Measurements from ENCODE around the gene SRGAP2B. TPM values are rescaled to one million over a fixed set of nuclear protein-coding genes. Genes with fewer than 3 reads are reported as not detected.
"Not testable (repeated sequence)": the region's sequence is repeated elsewhere in the genome, so short reads cannot be mapped to it uniquely, and the experiment has no call there.

SRGAP2B gene
- total RNA-seq, 2 donors from 2014 or later, result 16.2 to 22.5 TPM

DNA sequence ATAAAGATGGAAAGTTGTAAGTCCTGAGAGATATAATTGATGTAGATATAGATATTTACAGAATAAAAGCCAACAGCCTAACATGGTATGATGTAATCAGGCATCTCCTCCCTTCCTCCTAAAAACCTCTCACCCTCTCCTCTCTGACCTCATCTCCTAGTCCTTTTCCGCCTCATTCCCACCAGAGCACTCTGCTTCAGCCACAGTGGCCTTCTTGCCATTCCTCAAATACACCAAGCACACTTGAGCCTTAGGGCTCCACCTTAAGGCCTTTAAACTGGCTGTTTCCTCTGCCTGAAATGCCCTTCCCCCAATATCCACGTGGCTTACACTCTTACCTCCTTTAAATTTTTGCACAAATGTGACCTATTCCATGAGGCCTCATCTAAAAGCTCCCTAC lies 75.4 kb downstream of the SRGAP2B start:
- H3K27ac ChIP-seq; ATAC-seq (ENCODE audit: insufficient number of reproducible peaks, low FRiP score, low read depth); H3K36me3 ChIP-seq; H3K4me3 ChIP-seq; H3K9me3 ChIP-seq; DNase-seq (ENCODE audit: low spot score); H3K4me1 ChIP-seq (ENCODE audit: control insufficient read depth in 1 of 2, low read depth in 2 of 2); H3K27me3 ChIP-seq (replicated peaks; ENCODE audit: insufficient read depth): not testable (repeated sequence)

DNA sequence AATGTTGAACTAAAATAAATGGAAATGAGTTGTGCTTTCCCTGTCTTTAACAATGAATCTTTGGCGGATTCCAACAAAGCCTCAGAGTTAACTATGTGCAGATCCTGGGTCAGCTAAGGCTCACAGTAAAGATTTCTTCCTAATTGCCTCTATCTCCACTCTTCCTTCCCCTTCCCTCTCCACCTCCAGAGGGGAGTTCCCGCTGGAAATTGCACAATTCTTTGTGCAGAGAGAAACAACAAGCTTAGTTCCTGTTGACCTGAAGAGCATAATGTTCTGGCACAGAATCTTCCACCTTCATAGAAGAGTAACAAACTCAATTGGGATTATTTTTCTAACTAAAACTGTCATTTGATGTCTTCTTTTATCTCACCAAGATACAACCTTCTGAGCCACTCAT lies 77.4 kb downstream of the SRGAP2B start:
- ATAC-seq (ENCODE audit: insufficient number of reproducible peaks, low FRiP score, low read depth); H3K27ac ChIP-seq; H3K4me1 ChIP-seq (ENCODE audit: control insufficient read depth in 1 of 2, low read depth in 2 of 2); H3K27me3 ChIP-seq (replicated peaks; ENCODE audit: insufficient read depth); H3K9me3 ChIP-seq; H3K4me3 ChIP-seq; H3K36me3 ChIP-seq; DNase-seq (ENCODE audit: low spot score): not testable (repeated sequence)

DNA sequence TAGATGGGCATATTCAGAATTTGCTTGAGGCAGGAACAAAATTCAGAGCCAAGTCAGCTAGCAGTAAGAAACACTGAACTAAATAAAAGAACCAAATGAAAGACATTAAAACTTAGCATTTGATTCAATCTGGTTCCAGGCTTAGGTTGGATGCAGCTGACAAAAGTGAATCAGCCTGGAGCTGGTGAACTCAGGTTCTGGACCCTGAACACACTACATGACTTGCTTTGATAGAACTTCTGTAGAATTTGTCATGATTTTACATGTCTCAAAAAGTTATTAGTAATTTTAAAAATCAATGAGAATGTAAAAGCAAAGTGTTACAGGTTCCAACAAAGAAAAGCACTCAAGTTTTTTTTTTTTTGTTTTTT lies 78.7 kb downstream of the SRGAP2B start:
- H3K36me3 ChIP-seq; H3K27ac ChIP-seq; ATAC-seq (ENCODE audit: insufficient number of reproducible peaks, low FRiP score, low read depth); H3K4me3 ChIP-seq; H3K9me3 ChIP-seq; H3K27me3 ChIP-seq (replicated peaks; ENCODE audit: insufficient read depth); H3K4me1 ChIP-seq (ENCODE audit: control insufficient read depth in 1 of 2, low read depth in 2 of 2); DNase-seq (ENCODE audit: low spot score): not testable (repeated sequence)

DNA sequence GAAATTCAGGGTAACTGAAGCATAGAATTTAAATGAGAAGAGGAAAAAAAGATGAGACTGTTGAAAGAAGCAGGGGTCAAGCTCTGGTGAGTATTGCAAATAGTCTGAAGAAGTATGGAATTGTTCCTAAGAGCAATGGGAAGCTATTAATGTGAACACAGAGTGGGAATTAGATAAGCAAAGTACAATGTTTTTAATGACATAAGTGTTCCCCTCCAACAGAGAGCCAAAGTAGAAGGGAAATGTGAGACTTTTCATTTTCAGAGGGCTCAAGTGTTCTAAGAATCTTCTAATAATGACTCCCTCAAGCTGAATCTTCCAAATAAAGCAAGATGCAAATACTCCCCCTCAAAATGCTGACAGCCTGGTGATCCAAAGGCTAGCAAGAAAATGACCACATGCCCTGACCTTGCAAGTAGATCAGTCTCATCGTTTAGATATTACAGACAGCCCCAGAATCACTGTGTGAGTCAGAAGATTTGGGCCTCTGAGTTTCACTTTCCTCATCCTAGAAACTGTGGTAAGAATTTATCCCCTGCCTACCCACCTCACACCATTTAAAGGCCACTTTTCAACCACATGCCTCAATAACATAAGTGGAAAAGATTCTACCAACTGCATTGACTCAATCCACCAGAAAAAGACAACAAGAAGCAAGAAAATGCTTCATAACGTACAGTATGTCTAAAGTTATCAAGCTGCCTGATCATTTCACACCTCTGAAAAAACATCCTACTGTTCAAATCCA lies 79.2 kb downstream of the SRGAP2B start:
- not testable (repeated sequence) for ATAC-seq (ENCODE audit: insufficient number of reproducible peaks, low FRiP score, low read depth); H3K9me3 ChIP-seq; H3K36me3 ChIP-seq; H3K27ac ChIP-seq; H3K4me3 ChIP-seq; H3K27me3 ChIP-seq (replicated peaks; ENCODE audit: insufficient read depth); H3K4me1 ChIP-seq (ENCODE audit: control insufficient read depth in 1 of 2, low read depth in 2 of 2); DNase-seq (ENCODE audit: low spot score)

DNA sequence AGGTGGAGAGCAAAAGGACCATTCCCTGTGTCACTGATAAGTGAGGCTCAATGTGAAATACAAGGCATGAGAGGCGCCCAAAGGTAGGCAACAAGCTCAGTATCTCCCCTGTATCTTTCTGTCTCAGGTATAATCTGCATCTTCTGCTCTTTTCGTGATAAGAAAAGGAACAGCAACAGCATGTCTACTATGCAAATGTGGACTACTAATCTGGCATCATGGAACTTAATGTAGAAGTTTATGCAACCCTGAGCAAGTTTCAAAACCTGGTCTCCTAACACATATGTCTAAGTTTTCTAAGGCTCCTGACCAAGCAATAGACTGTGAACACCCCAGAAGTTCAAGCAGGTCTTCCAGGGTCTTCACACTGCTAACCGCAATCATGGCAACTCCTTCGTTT lies 81.8 kb downstream of the SRGAP2B start:
- not testable (repeated sequence) for H3K4me3 ChIP-seq; H3K36me3 ChIP-seq; H3K27me3 ChIP-seq (replicated peaks; ENCODE audit: insufficient read depth); ATAC-seq (ENCODE audit: insufficient number of reproducible peaks, low FRiP score, low read depth); H3K27ac ChIP-seq; H3K9me3 ChIP-seq; H3K4me1 ChIP-seq (ENCODE audit: control insufficient read depth in 1 of 2, low read depth in 2 of 2); DNase-seq (ENCODE audit: low spot score)

DNA sequence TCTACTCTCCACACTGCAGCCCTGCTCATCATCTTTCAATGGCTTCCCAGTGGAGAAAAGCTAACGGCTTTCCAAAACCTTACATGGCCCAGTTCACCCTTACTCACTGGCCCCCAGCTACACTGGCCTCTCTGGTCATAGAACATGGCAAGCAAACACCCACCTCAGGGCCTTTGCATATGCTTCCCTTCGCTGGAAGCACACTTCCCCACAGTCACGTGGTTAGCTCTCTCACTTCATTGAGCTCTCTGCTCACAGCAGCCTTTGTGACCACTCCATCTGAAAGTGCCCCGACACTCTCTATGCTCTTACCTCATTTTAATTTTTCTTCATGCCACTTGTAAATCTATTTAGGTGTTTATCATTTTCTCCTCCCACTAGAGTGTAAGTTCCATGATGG lies 83.3 kb downstream of the SRGAP2B start:
- not testable (repeated sequence) for H3K27ac ChIP-seq; H3K36me3 ChIP-seq; H3K9me3 ChIP-seq; H3K4me1 ChIP-seq (ENCODE audit: control insufficient read depth in 1 of 2, low read depth in 2 of 2); ATAC-seq (ENCODE audit: insufficient number of reproducible peaks, low FRiP score, low read depth); H3K27me3 ChIP-seq (replicated peaks; ENCODE audit: insufficient read depth); DNase-seq (ENCODE audit: low spot score); H3K4me3 ChIP-seq

DNA sequence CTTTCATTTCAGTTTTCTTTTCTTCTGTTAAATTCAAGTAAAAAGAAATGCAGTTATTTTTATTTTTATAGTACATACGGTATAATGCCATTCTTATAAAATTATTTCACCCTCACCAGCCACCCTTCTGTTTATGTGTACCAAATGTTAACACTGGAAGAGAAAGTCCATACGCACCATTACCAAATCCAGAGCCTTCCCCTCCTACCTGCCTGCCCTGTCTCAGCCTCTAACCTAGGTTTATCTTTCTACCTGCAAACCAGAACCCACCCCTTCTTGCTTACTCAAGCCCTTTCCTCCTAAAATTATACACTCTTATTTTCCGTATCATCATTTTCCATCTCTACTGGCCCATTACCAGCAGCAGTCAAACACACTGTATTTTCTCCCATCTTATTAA lies 84.5 kb downstream of the SRGAP2B start:
- H3K27me3 ChIP-seq (replicated peaks; ENCODE audit: insufficient read depth); ATAC-seq (ENCODE audit: insufficient number of reproducible peaks, low FRiP score, low read depth); H3K4me3 ChIP-seq; DNase-seq (ENCODE audit: low spot score); H3K36me3 ChIP-seq; H3K9me3 ChIP-seq; H3K4me1 ChIP-seq (ENCODE audit: control insufficient read depth in 1 of 2, low read depth in 2 of 2); H3K27ac ChIP-seq: not testable (repeated sequence)

DNA sequence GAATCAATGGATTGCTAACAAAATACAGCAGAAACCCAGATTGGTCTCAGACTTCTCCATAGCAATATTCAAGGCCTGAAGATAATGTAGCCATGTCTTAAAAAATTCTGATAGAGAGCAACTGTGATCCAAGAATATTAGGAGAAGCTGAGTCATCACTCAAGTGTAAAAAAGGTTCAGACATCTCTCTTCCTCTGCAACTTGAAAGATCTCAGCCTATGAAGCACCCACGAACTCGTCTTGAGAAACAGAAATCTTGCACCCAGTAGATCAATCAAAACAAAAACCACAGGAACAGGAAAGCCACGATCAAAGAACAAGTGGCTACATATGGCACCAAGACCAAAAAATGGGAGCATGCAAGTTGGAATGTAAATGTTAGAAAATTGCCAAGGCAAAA lies 85.2 kb downstream of the SRGAP2B start:
- ATAC-seq (ENCODE audit: insufficient number of reproducible peaks, low FRiP score, low read depth); H3K27me3 ChIP-seq (replicated peaks; ENCODE audit: insufficient read depth); H3K4me3 ChIP-seq; H3K9me3 ChIP-seq; H3K4me1 ChIP-seq (ENCODE audit: control insufficient read depth in 1 of 2, low read depth in 2 of 2); H3K27ac ChIP-seq; DNase-seq (ENCODE audit: low spot score); H3K36me3 ChIP-seq: not testable (repeated sequence)

DNA sequence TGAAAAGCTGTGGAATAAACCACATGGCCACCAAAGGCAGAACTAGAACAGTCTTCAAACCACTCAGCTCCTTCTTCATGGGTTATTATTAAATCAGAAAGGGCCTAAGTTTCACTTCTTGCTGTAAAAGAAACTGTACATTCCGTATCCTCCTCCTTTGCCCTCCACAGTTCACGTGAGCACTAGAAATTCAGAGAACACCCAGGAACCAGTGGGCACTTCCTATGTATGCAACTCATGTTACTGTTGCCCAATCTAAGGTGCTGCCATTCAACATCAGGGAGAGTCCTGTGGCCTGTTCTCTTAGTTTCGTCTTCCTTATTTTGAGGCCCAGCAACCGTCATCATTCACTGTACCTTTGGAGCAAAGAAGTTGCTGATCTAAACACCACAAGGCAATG lies 86.7 kb downstream of the SRGAP2B start:
- H3K27ac ChIP-seq; H3K9me3 ChIP-seq; ATAC-seq (ENCODE audit: insufficient number of reproducible peaks, low FRiP score, low read depth); H3K36me3 ChIP-seq; H3K27me3 ChIP-seq (replicated peaks; ENCODE audit: insufficient read depth); H3K4me3 ChIP-seq; H3K4me1 ChIP-seq (ENCODE audit: control insufficient read depth in 1 of 2, low read depth in 2 of 2); DNase-seq (ENCODE audit: low spot score): not testable (repeated sequence)

DNA sequence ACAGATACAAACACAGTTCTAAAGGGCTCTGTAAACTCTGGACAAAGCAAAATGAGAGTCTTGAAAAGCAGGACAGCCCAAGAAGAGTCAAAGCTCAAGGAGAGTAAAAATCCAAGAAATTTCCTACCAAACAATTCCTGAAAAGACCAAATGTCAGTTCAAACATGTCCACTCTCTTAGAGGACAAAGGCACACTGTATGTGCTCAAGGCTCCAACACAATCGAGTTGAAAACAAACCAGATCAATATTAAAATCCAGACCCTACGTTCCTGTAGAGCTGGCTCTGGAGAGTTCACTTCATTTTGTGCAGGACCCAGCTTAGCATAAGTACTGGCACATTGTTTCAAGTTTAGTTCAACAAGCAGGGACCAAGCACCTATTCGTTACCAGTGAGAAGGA lies 90.0 kb downstream of the SRGAP2B start:
- H3K27me3 ChIP-seq (replicated peaks; ENCODE audit: insufficient read depth); H3K36me3 ChIP-seq; H3K4me3 ChIP-seq; ATAC-seq (ENCODE audit: insufficient number of reproducible peaks, low FRiP score, low read depth); DNase-seq (ENCODE audit: low spot score); H3K9me3 ChIP-seq; H3K4me1 ChIP-seq (ENCODE audit: control insufficient read depth in 1 of 2, low read depth in 2 of 2); H3K27ac ChIP-seq: not testable (repeated sequence)

DNA sequence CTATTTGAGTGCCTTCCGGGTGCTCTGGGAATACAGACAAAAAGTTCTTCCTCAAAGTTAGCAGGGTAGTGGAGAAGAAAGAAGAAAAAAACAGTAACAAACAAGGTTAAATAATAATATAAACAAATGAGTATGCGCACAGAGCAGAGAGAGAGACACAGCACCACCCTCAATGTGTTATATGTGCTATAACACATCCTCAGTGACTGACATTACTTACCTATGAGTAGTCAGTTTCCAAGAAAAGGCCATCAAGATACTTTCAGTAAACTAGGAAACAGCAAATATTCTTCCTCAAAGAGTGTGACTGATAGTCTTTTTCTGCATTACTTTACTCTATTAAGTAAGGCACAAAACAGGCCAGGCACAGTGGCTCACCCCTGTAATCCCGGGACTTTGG lies 93.7 kb downstream of the SRGAP2B start:
- not testable (repeated sequence) for H3K27ac ChIP-seq; H3K36me3 ChIP-seq; ATAC-seq (ENCODE audit: insufficient number of reproducible peaks, low FRiP score, low read depth); DNase-seq (ENCODE audit: low spot score); H3K4me1 ChIP-seq (ENCODE audit: control insufficient read depth in 1 of 2, low read depth in 2 of 2); H3K9me3 ChIP-seq; H3K4me3 ChIP-seq; H3K27me3 ChIP-seq (replicated peaks; ENCODE audit: insufficient read depth)

DNA sequence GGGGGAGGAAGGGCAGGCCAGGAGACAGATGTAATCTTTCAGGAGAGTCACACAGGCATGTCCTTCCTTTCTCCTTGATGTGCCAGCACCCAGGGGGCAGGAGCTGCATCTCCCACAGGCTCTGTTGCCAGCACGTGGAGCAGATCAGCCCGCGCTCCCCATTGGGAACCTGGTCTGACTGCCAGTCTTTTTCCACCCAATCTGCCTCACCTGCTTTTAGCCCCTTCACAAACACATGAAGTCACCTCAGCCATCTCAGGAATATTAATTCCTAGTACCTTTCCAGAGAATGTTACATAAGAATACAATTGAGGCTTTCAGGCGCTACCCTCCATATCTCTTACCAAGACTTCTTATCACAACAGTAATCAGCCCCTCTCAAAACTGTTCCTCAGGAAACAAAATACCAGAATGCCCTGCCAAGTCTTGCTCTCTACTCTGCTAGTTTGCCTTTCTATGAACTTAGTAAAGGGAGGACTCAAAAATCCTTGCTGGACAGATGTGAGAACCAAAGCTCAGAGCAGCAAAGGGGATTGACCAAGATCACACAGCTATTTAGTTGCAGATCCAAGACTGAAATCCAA lies 94.3 kb downstream of the SRGAP2B start:
- H3K36me3 ChIP-seq; H3K9me3 ChIP-seq; H3K4me3 ChIP-seq; H3K27ac ChIP-seq; DNase-seq (ENCODE audit: low spot score); ATAC-seq (ENCODE audit: insufficient number of reproducible peaks, low FRiP score, low read depth); H3K27me3 ChIP-seq (replicated peaks; ENCODE audit: insufficient read depth); H3K4me1 ChIP-seq (ENCODE audit: control insufficient read depth in 1 of 2, low read depth in 2 of 2): not testable (repeated sequence)
